ENCODE data around the gene TFG. TPM values are rescaled to one million over a fixed set of nuclear protein-coding genes. Genes with fewer than 3 reads are reported as not detected.
"Not testable (repeated sequence)": the region's sequence is repeated elsewhere in the genome, so short reads cannot be mapped to it uniquely, and the experiment has no call there.

TFG gene
- total and polyA plus RNA-seq, 11 donors: 54.9 to 115 (median 90.5) TPM

- H3K27ac ChIP-seq; ATAC-seq; H3K27me3 ChIP-seq; DNase-seq; H3K4me3 ChIP-seq; H3K4me1 ChIP-seq; intact Hi-C loops (cut with DNase I); H3K36me3 ChIP-seq: not testable (repeated sequence)
- WGBS, 4 donors: 90 to 95% (median 91%) methylated on average over 2 of the region's 2 CpGs
- H3K9me3 ChIP-seq: peaks cover 0 to 16% (median 0%) of the 10 kb centered on the region in 12 donors
These were observed 38.3 kb upstream of the TFG start for GRCh38 chr3:100670995-100671394.

DNA sequence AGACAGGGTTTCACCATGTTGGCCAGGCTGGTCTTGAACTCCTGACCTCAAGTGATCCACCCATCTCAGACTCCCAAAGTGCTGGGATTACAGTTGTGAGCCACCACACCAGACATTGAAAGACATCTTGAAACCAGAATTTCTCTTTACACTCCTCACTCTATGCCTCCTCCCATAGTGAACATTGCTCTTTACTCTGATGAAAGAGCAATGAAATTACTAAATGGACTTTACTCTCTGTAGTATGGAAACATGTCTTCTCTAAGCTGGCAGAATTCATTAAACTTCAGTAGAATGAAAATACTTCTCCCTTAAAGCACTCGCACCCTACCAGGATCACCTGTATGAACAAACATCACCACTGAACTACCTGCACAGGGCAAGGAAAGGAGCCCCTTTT is 27.8 kb upstream of the TFG start:
- TF ChIP-seq CTCF (IDR thresholded peaks at IDR 0.05) (no peak), POLR2A (IDR thresholded peaks at IDR 0.05) (no peak)
- ATAC-seq (no peak), DNase-seq (no peak)

GRCh38 chr3:100682056-100682853 is 27.0 kb upstream of the TFG start:
- Histone ChIP-seq H3K9me3 (peaks cover 0 to 7% (median 0%) of the 10 kb centered on the region in 12 donors), H3K27me3 (no peaks in the 10 kb centered on the region), H3K36me3 (no peaks in the 10 kb centered on the region), H3K4me3 (peak overlapping the region in 8 of 12 donors; percentile 4 to 49 (median 32)), H3K4me1 (no peaks in the 10 kb centered on the region), H3K27ac (no peak overlapping the region)
- intact Hi-C loops (cut with DNase I): no loop called here
- peak in 4 of 5 donors; percentile 12 to 63 (median 30) for DNase-seq
- TF ChIP-seq POLR2A (IDR thresholded peaks at IDR 0.05): no peak
- no peak for TF ChIP-seq CTCF (IDR thresholded peaks at IDR 0.05)
- ATAC-seq: peak in 3 of 4 donors; percentile 79 to 88 (median 80)
- 63 to 83% (median 69%) methylated on average over 17 to 41 of the region's 41 CpGs for WGBS, 4 donors

More for the DNA sequence above, 27.8 kb upstream of the TFG start:
- Histone ChIP-seq H3K9me3 (peaks cover 0 to 7% (median 0%) of the 10 kb centered on the region in 12 donors), H3K4me1 (no peaks in the 10 kb centered on the region), H3K36me3 (no peaks in the 10 kb centered on the region), H3K4me3 (no peak overlapping the region), H3K27me3 (no peaks in the 10 kb centered on the region), H3K27ac (no peak overlapping the region)
- WGBS, 4 donors: 70 to 97% (median 94%) methylated on average over 1 of the region's 1 CpG
- intact Hi-C loops (cut with DNase I): no loop called here

- WGBS, 4 donors: 78 to 84% (median 82%) methylated on average over 16 to 18 of the region's 18 CpGs
- H3K4me3 ChIP-seq: peak overlapping the region in 7 of 12 donors; percentile 4 to 49 (median 33)
These were observed 26.2 kb upstream of the TFG start for GRCh38 chr3:100682854-100683760.

More at GRCh38 chr3:100682854-100683760, 26.2 kb upstream of the TFG start:
- Histone ChIP-seq H3K36me3 (no peaks in the 10 kb centered on the region), H3K9me3 (no peaks in the 10 kb centered on the region), H3K27ac (no peak overlapping the region), H3K4me1 (no peaks in the 10 kb centered on the region), H3K27me3 (no peaks in the 10 kb centered on the region)
- TF ChIP-seq POLR2A (IDR thresholded peaks at IDR 0.05) (no peak), CTCF (IDR thresholded peaks at IDR 0.05) (no peak)
- ATAC-seq (peak in 3 of 4 donors; percentile 31 to 44 (median 42)), DNase-seq (no peak)
- intact Hi-C loops (cut with DNase I): no loop called here
